ENCODE measurements around the gene PDGFD. TPM values are rescaled to one million over a fixed set of nuclear protein-coding genes. Genes with fewer than 3 reads are reported as not detected.

Gene PDGFD
- total RNA-seq, 2 donors from 2014 or later: 2.3 to 4.8 TPM

DNA sequence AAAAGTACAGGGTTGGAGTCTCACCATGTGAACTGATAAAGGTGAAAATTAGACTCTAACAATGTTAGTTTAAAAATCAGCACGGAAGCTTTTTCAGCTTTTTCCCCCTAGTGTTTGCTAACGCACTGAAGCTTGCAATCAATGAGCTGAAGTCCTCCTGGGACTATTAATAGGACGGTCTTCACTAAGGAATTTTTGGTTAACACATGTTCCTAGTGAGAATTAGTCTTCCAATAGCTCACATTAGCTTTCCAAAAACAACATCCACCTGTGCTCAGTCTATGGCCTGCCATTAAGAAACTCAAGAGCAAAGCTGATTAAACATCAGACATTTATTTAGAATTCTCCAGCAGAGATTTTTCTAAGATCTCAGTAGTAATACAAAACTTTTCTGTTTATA lies 154.2 kb downstream of the PDGFD start:
- no peak overlapping the region for H3K4me3 Mint-ChIP-seq

GRCh38 chr11:104005234-104005855 lies 158.6 kb downstream of the PDGFD start:
- no peaks in the 10 kb centered on the region for H3K36me3 ChIP-seq (ENCODE audit: control insufficient read depth, insufficient read depth, low read length)
- no peak for DNase-seq
- 97% methylated on average over 2 of the region's 2 CpGs; no CpG with 5 or more reads in 1 of the 2 experiments for WGBS, 2 experiments (ENCODE audit: insufficient coverage in 1 of 2, insufficient read length in 1 of 2)
- H3K27ac Mint-ChIP-seq: no peak overlapping the region
- H3K27ac ChIP-seq (ENCODE audit: low read depth, low read length): no peak overlapping the region
- H3K4me3 Mint-ChIP-seq: no peak overlapping the region
- H3K4me1 ChIP-seq (ENCODE audit: control insufficient read depth, insufficient read depth, low read length): no peaks in the 10 kb centered on the region
- H3K27me3 ChIP-seq (ENCODE audit: control insufficient read depth, insufficient read depth, low read length, poor library complexity, severe bottlenecking): no peaks in the 10 kb centered on the region
- no peaks in the 10 kb centered on the region for H3K27me3 Mint-ChIP-seq (ENCODE audit: insufficient read depth)
- no peak for TF ChIP-seq CTCF (conservative IDR thresholded peaks at IDR 0.05)
- no peak overlapping the region for H3K4me3 ChIP-seq (ENCODE audit: low read length)
- H3K9me3 ChIP-seq (ENCODE audit: control insufficient read depth, low read length): no peaks in the 10 kb centered on the region
- H3K9ac ChIP-seq (ENCODE audit: extremely low read depth, low read length, poor library complexity, severe bottlenecking): no peak overlapping the region
- no peaks in the 10 kb centered on the region for H3K9me3 Mint-ChIP-seq
- H3K4me1 Mint-ChIP-seq: no peaks in the 10 kb centered on the region
- no peaks in the 10 kb centered on the region for H3K36me3 Mint-ChIP-seq (ENCODE audit: low read depth)

More for the DNA sequence above, 154.2 kb downstream of the PDGFD start:
- no peaks in the 10 kb centered on the region for H3K4me1 ChIP-seq (ENCODE audit: control insufficient read depth, insufficient read depth, low read length)
- peak; percentile 52 for TF ChIP-seq CTCF (conservative IDR thresholded peaks at IDR 0.05)
- Mint-ChIP-seq H3K9me3 (no peaks in the 10 kb centered on the region), H3K27me3 (ENCODE audit: insufficient read depth) (no peaks in the 10 kb centered on the region), H3K27ac (no peak overlapping the region), H3K4me1 (no peaks in the 10 kb centered on the region), H3K36me3 (ENCODE audit: low read depth) (no peaks in the 10 kb centered on the region)
- DNase-seq: no peak
- H3K27me3 ChIP-seq (ENCODE audit: control insufficient read depth, insufficient read depth, low read length, poor library complexity, severe bottlenecking): no peaks in the 10 kb centered on the region
- H3K27ac ChIP-seq (ENCODE audit: low read depth, low read length): no peak overlapping the region
- H3K9me3 ChIP-seq (ENCODE audit: control insufficient read depth, low read length): no peaks in the 10 kb centered on the region
- no peaks in the 10 kb centered on the region for H3K36me3 ChIP-seq (ENCODE audit: control insufficient read depth, insufficient read depth, low read length)
- no peak overlapping the region for H3K4me3 ChIP-seq (ENCODE audit: low read length)
- WGBS, 2 experiments (ENCODE audit: insufficient coverage in 1 of 2, insufficient read length in 1 of 2): 72 to 80% methylated on average over 3 of the region's 3 CpGs
- no peak overlapping the region for H3K9ac ChIP-seq (ENCODE audit: extremely low read depth, low read length, poor library complexity, severe bottlenecking)

- Histone ChIP-seq H3K9ac (ENCODE audit: extremely low read depth, low read length, poor library complexity, severe bottlenecking) (no peak overlapping the region), H3K9me3 (ENCODE audit: control insufficient read depth, low read length) (no peaks in the 10 kb centered on the region), H3K27ac (ENCODE audit: low read depth, low read length) (no peak overlapping the region), H3K27me3 (ENCODE audit: control insufficient read depth, insufficient read depth, low read length, poor library complexity, severe bottlenecking) (no peaks in the 10 kb centered on the region), H3K4me3 (ENCODE audit: low read length) (no peak overlapping the region), H3K4me1 (ENCODE audit: control insufficient read depth, insufficient read depth, low read length) (no peaks in the 10 kb centered on the region), H3K36me3 (ENCODE audit: control insufficient read depth, insufficient read depth, low read length) (no peaks in the 10 kb centered on the region)
- Mint-ChIP-seq H3K4me1 (no peaks in the 10 kb centered on the region), H3K27me3 (ENCODE audit: insufficient read depth) (no peaks in the 10 kb centered on the region), H3K27ac (no peak overlapping the region), H3K4me3 (no peak overlapping the region), H3K36me3 (ENCODE audit: low read depth) (no peaks in the 10 kb centered on the region), H3K9me3 (no peaks in the 10 kb centered on the region)
- no peak for TF ChIP-seq CTCF (conservative IDR thresholded peaks at IDR 0.05)
- DNase-seq: no peak
Observed at GRCh38 chr11:104003491-104003890, 160.5 kb downstream of the PDGFD start.
